ENCODE data around the gene LLCFC1.

Gene LLCFC1

GRCh38 chr7:142913051-142913450, 26.2 kb upstream of the LLCFC1 start:
- no peak for DNase-seq

GRCh38 chr7:142913566-142913965, 25.7 kb upstream of the LLCFC1 start:
- no peak for DNase-seq

- no peak for DNase-seq
Observed at GRCh38 chr7:142914121-142914520, 25.2 kb upstream of the LLCFC1 start.

DNA sequence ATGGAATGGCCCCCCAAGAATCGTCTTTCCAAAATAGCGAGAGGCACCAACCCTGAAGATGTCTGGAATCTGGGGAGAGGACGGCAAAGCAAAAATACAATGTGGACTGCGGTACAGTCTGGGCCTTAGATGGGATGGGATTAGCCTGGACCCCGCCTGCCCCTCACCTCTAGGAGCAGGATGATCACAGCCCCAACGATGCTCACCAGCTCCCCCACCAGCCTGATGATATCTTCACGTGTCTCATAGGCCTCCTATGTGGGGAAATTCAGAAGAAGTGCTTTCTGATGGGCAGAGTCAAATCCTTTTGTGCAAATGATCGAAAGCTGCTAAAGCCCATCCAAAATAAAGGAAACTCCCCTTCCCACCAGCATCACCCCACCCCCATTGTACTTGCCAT, 24.0 kb upstream of the LLCFC1 start:
- no peak for DNase-seq

DNA sequence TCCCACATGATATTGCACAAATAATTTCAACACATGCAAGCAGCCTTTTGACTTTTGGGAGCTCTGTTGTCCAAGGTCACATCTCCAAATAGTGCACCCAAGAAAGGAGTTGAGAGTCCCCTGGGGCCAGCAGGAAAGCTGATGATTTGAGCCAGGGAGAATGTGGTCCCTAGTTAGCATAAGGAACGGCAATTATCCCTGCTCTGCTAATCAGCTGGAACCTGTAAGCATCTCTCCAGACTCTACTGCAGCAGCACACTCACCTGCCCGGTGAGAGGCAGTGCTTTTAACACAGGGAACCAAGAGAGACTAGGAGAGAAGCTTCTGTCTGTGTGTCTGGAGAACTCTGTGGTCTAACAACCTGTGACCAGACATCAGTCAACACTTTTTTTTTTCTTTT, 22.8 kb upstream of the LLCFC1 start:
- DNase-seq = no peak

DNA sequence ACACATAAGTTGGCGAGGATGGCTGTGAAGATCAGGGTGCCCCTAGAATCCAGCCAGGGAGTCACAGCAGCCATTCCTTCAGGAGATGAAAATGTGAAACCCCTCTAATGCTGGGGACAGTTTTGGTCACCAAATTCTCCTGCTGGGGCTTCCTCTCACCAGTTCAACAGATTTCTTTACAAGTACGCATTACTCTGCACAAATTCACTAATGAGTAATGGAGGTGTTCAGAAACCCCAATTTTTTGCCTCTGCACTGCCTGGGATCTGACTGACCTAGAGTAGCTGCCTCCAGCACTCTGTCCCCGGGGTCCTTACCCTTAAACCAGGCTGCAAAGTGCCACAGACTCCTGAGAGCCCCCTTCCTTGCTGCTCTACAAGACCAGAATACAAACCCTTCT, 21.8 kb upstream of the LLCFC1 start:
- no peak for DNase-seq

GRCh38 chr7:142918901-142919300, 20.4 kb upstream of the LLCFC1 start:
- DNase-seq = no peak

- DNase-seq = no peak
Observed at GRCh38 chr7:142919656-142920055, 19.6 kb upstream of the LLCFC1 start.

DNA sequence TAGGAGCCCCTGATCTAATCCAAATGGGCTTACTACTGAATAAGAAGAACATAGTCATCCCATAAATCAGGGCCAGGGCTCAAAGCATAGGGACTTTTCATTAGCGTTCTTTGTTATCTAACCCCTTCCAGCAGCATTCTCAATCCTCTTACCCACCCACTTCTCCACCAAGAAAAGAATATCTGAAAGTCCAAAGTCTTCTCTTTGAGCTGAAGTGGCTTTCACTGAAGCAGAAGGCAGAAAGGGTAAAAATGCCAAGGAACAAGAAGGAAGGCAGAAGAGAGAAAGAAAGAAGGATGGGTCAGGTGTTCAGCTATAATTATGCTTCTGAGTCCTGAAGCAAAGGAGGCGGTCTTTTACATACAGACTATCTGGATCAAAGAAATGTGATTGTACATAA, 15.9 kb upstream of the LLCFC1 start:
- no peak for DNase-seq

GRCh38 chr7:142925413-142925812, 13.9 kb upstream of the LLCFC1 start:
- DNase-seq = no peak

DNA sequence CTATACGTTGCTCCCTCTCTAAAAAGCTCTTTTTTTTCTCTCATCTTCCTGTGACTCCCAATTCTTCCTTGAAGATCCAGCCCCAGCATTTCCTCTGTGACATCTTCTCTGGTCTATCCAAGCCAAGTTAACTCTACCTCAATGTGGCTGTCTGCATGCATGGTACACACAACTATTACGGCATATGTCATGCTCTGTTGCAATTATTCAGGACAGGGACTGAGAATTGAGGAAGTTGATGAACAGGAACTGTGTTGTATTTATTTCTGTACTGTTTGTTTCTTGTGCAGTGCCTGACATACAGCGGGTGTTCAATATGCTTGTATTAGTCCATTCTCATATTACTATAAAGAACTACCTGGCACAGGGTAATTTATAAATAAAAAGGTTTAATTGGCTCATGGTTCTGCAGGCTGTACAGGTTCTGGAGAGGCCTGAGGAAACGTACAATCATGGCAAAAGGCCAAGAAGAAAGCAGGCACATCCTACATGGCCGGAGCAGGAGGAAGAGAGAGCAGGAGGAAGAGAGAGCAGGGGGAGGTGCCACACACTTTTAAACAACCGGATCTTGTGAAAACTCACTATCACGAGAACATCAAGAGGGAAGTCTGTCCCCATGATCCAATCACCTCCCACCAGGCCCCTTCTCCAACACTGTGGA, 12.1 kb upstream of the LLCFC1 start:
- no peak for DNase-seq

- DNase-seq = no peak
Observed at GRCh38 chr7:142927949-142928348, 11.3 kb upstream of the LLCFC1 start.

DNA sequence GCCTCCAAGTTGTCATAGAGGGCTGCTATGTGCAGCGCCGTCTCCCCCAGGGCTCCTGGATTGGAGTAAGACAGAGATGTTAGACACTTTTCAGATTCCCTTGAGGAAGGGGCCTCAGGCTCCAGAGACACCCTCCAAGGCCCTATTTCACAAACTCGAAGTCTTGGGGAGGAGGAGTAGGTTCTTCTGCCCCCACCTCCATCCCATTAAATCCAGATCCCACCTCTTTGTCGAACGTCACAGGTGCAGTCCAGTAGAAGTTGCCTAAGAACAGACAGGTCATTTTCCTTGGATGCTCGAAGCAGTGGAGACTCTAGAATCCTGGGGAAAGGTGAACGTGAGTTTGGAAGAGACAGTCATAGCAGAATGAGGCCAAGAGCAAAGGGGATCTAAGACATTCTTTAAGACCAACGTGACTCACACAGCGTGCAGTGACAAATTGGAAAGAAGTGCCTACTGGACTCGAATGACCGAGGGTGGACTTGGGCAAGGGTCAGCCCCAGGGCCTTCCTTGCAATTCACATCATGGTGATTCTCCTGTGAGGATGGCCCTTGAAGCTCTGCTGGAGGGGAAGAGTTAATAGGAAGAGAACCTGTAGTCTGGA, 9.1 kb upstream of the LLCFC1 start:
- DNase-seq = no peak

DNA sequence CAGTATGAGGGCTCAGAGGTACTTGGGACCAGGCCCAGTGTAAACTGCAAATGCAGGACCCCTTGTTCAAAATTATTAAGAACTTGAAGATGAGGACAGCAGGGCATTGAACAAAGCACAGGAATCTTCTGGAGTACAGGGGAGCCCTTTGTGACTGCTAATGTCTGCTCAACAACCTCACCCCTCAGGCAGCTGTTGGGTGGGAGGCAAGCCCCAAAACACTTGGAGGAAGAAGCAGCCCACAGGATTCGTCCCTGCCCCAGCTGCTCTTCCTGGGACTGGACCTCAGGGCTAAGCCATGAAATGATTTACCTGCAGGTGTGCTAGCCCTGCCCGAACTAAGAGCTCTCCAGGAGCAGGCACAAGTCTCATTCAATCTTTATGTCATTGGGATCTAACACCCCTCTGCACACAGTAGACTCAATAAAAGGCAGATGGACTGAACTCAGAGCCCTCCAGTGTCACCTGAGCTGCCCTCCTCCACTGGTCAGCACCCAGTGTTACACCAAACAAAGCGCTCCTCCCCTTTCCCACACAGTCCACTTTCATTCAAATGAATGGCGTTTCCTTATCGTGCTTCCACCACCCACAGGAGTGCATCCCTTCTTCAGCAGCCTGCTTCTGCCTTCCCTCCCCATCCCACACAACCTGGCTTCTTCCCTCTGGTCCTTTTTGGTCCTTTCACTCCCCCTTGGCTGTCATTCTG, 6.7 kb upstream of the LLCFC1 start:
- no peak for DNase-seq

- DNase-seq = no peak
Observed at GRCh38 chr7:142933092-142933475, 6.2 kb upstream of the LLCFC1 start.

DNA sequence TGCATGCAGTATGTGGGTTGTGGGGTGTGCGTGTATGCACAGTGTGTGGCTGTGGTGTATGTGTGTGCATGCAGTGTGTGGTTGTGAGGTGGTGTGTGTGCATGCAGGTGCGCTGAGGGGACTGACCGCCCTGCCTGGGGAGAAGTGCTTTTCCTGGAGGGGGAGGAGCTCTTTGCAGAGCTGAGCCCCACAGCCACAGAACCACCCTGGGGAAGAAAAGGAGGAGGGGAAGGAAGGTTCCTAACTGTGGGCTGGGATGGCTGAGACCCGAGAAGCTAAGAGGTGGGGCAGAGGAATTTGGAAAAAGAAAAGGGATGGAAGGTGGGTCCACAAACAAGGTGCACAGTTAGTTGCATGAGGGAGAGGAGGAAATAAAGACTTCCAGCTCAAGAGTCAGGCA, 5.7 kb upstream of the LLCFC1 start, which contains the start of gene TRPV5:
TRPV5 (minus strand) TSS at position 123 of the 400 bp plus-strand sequence. CDS start 287 bp downstream, outside the sequence.
- no peak for DNase-seq

- no peak for DNase-seq
Observed at GRCh38 chr7:142934056-142934455, 5.2 kb upstream of the LLCFC1 start.

DNA sequence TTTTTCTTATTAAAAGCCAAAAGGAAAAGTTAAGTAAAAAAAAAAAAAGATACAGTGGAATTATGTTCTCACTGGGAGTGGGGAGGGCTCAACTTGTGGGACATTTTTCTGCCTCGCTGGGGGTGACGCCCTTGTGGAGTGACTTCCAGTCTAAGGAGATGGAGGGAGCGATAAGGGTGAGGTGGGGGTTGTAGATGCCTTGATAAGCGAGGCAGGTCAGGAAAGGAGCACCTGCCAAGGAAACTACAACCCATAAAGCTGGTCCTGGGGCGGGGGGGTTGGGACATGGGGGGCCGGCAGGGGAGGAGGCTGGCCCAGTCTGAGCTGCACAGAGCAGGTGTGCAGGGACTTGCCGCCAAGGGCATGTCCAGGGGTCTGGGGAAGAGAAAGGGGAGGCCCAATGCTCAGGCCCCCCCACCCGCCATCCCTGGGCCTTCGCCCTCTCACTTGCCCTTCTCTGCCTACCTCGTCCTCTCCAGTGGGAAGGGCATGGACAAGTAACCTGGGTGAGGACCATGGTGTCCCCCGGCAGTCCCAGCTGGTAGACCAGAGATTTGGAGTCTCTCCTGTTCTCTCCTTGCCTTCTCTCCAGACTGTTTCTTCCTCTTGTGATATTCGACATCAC, 3.2 kb upstream of the LLCFC1 start:
- no peak for DNase-seq

DNA sequence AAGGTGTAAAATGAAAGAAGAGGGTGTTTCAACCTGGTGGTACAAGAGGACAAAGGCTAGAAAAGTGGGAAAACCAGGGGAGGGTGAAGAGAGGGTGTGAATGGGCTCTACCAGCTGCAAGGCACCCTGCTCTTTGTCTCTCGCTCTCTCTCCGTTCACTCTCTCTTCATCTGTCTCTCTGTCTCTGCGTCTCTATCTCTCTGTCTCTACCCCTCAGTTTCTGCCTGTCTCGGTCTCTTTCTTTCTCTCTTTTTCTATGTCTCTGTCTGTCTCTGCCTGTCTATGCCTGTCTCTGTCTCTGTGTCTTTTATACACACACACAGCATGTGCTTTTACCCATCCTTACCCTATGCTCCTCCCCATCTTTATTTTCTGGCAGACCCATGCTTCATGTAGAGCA, 673 bp upstream of the LLCFC1 start:
- DNase-seq = no peak

DNA sequence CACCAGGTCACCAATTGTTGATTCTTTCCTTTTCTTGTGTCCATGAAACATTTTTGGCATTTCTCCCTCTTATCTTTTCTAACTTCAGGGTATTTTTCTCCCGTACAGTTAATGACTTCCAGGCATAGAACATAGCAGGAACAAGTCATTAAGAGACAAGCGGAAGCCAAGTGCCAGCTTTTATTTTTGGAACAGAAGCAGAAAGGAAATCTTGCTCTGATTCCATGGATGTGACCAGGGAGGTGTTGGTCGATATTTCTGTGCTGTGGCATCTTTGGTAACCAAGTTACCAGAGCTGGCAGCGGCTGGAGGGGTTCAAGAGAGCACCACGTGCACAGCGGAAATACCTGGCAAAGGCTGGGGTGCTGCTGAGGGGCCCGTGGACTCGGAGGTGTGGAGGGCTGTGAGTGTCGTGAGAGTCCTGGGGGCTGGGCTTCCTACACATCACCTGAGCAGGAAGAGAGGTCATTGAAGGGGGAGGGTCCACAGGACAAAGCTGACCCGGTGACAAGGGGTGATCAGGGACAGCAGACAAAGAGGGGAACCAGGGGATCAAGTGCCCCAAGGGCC, 1.8 kb downstream of the LLCFC1 start:
- DNase-seq = no peak

DNA sequence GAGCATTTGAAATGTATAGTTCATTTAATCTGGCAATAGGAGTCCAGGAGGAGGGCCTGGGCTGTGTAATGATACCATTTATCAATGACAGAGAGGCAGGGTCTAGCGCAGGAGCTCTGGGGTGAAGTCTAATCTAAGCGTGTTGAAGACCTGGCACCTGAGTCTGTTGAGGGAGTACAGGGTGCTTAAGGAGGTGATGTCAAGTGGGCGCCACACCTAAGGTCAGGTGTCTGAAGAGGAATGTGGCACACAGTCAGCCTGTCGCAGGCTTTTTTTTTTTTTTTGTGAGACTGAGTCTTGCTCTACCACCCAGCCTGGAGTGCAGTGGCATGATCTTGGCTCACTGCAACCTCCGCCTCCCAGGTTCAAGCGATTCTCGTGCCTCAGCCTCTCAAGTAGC, 2.3 kb downstream of the LLCFC1 start:
- DNase-seq = no peak

GRCh38 chr7:142942746-142943145, 3.5 kb downstream of the LLCFC1 start:
- DNase-seq = no peak

- no peak for DNase-seq
Observed at GRCh38 chr7:142943706-142944268, 4.5 kb downstream of the LLCFC1 start.

Measured in stimulated activated CD4-positive, alpha-beta T cell treated with anti-CD3 and anti-CD28 coated beads, Interleukin-4, amount 100 ng/mL, for 24 hours (primary cell).